HG02642 (cell line): ENCODE results near the gene PI4K2A.
"Not testable (repeated sequence)": the region's sequence is repeated elsewhere in the genome, so short reads cannot be mapped to it uniquely, and the experiment has no call there.

Experiments
- ATAC-seq: cut with Tn5 transposase; IDR thresholded peaks from one replicate; pipeline ENCODE4 v1.9.1; 2021; ENCODE audit warnings: mild to moderate bottlenecking; ENCODE audit not compliant: unreplicated experiment, poor library complexity

The PI4K2A gene

GRCh38 chr10:97667463-97667862 lies 27.0 kb downstream of the PI4K2A start:
- no peak for ATAC-seq

- no peak for ATAC-seq
These were observed 29.1 kb downstream of the PI4K2A start for GRCh38 chr10:97669571-97669970.

- no peak for ATAC-seq
These were observed 33.5 kb downstream of the PI4K2A start for GRCh38 chr10:97673736-97674525.

- no peak for ATAC-seq
These were observed 34.8 kb downstream of the PI4K2A start for GRCh38 chr10:97675222-97675621.

GRCh38 chr10:97676770-97677581 lies 36.5 kb downstream of the PI4K2A start:
- ATAC-seq, result peak; percentile 66

- ATAC-seq, result no peak
These were observed 39.1 kb downstream of the PI4K2A start for GRCh38 chr10:97679594-97679993.

GRCh38 chr10:97682042-97682441 lies 41.6 kb downstream of the PI4K2A start:
- no peak for ATAC-seq

GRCh38 chr10:97683556-97684367 lies 43.3 kb downstream of the PI4K2A start:
- ATAC-seq, result no peak

GRCh38 chr10:97684368-97684713 lies 43.9 kb downstream of the PI4K2A start:
- ATAC-seq, result not testable (repeated sequence)

GRCh38 chr10:97684866-97685394 lies 44.5 kb downstream of the PI4K2A start:
- ATAC-seq, result no peak

- ATAC-seq, result no peak
These were observed 45.0 kb downstream of the PI4K2A start for GRCh38 chr10:97685395-97685958.

GRCh38 chr10:97686301-97686961 lies 46.0 kb downstream of the PI4K2A start:
- ATAC-seq, result peak; percentile 22

GRCh38 chr10:97686962-97687784 lies 46.7 kb downstream of the PI4K2A start, which contains the start of gene AVPI1:
Gene AVPI1 (minus strand): TSS chr10:97687241. CDS start chr10:97679905, 7,336 bp downstream.
- peak; percentile 94 for ATAC-seq

- no peak for ATAC-seq
These were observed 47.6 kb downstream of the PI4K2A start for GRCh38 chr10:97687785-97688781.

- ATAC-seq, result no peak
These were observed 49.1 kb downstream of the PI4K2A start for GRCh38 chr10:97689559-97690020.

- ATAC-seq, result no peak
These were observed 49.7 kb downstream of the PI4K2A start for GRCh38 chr10:97690133-97690532.

GRCh38 chr10:97698072-97698655 lies 57.7 kb downstream of the PI4K2A start:
- ATAC-seq, result not testable (repeated sequence)
